ENCODE data around the gene ZNF135. TPM values are rescaled to one million over a fixed set of nuclear protein-coding genes. Genes with fewer than 3 reads are reported as not detected.

ZNF135 gene
- total and polyA plus RNA-seq, 10 of the 15 experiments (the other 5 are each of a cell fraction or from before 2014, with no cell fraction given), result 0.04 TPM; not detected in 9

DNA sequence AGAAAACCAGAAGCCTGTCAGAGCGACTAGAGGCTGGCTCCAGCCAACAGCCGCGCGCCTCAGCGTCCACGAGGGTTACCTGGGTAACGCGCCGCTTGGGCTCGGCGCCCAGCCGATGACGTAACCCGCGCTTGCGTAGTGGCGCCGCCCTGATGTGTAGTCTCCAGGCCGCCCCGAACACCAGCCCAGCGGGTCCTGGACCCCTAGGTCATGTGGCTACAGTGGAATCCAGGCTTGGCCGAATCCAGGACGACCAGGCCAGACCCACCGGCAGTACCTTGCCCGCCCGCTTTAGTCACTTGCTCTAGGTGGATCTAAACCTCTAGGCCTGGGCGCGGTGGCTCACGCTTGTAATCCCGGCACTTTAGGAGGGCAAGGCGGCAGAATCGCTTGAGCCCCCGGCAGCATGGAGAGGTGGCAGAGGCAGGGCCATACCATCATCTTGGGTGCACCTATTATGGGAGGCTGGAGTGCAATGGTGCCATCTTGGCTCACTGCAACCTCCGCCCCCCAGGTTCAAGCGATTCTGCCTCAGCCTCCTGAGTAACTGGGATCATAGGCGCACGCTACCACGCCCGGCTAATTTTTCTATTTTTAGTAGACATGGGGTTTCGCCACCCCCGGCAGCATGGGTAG is 49.3 kb upstream of the ZNF135 start (continued):
- TF ChIP-seq FOS (IDR thresholded peaks at IDR 0.05; ENCODE audit: borderline replicate concordance, extremely low read depth, insufficient read length) (no peak), ZNF207 (IDR thresholded peaks at IDR 0.05; ENCODE audit: borderline replicate concordance) (no peak)

DNA sequence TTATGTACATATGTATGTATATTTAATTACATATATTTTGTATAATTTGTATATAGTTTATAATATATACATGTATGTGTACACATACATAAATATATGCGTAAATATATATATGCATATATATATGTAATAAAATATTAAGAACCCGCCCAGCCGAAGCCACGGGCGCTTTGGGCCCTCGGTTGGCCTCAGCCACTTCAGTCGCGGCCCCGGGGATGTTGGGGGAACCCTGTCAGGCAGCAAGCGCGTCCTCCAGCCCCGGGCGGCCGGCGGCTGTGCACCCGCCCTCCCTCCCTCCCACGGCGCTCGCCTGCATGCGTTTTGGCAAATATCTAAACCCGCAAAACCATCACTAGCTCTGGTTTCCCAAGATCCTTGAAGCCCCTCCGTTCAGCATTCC is 48.6 kb upstream of the ZNF135 start:
- H2AFZ ChIP-seq (ENCODE audit: control insufficient read depth, low read depth, low read length), result no peak overlapping the region
- H3K27ac ChIP-seq (ENCODE audit: control insufficient read depth, insufficient read depth), result no peak overlapping the region
- H3K9me3 ChIP-seq (replicated peaks; ENCODE audit: control insufficient read depth, insufficient read depth, low read length), result peaks cover 21% of the 10 kb centered on the region; the same call in 2 of the 3 replicates
- H3K79me2 ChIP-seq (ENCODE audit: control insufficient read depth, insufficient read depth, low read length), result no peaks in the 10 kb centered on the region
- H3K9ac ChIP-seq (ENCODE audit: control insufficient read depth, insufficient read depth, low read length), result no peak overlapping the region
- ChIA-PET RAD21 (ENCODE audit: unreplicated experiment) (no interaction called here), SMC1A (ENCODE audit: uncharacterized antibody, unreplicated experiment) (no interaction called here), CTCF (no interaction called here), POLR2A (interaction anchor here (1.0 kb wide), 1 partner anchor 8 kb away, joined by 3 read pairs; the partner anchor contains the start of gene ZNF606)
- 89% methylated on average over 18 of the region's 22 CpGs for WGBS (ENCODE audit: insufficient coverage, insufficient replicate concordance, low lambda C conversion rate, missing lambda C conversion rate)
- H3K4me3 ChIP-seq, result no peak overlapping the region
- H3K36me3 ChIP-seq (ENCODE audit: control insufficient read depth in 2 of 2, insufficient read depth in 2 of 2, low read length in 1 of 2), result no peaks in the 10 kb centered on the region
- H3K4me1 ChIP-seq (ENCODE audit: control insufficient read depth, insufficient read depth, low read length), result no peaks in the 10 kb centered on the region
- no peaks in the 10 kb centered on the region for H3K27me3 ChIP-seq (replicated peaks in 1 of 2; ENCODE audit: control insufficient read depth in 2 of 2, insufficient read depth in 2 of 2, low read length in 1 of 2)
- H4K20me1 ChIP-seq (ENCODE audit: control insufficient read depth, insufficient read depth), result no peaks in the 10 kb centered on the region
- DNase-seq (ENCODE audit: low read depth, low spot score) (no peak), ATAC-seq (no peak), FAIRE-seq (no peak)
- no peak overlapping the region for H3K4me2 ChIP-seq (ENCODE audit: control insufficient read depth, insufficient read depth)
- intact Hi-C loops (cut with micrococcal nuclease; ENCODE audit: unreplicated experiment) (no loop called here), in situ Hi-C loops (cut with MboI) (no loop called here)
- BruUV-seq (replicated peaks), result no TSS peak
- TF ChIP-seq SMAD1 (IDR thresholded peaks at IDR 0.05; ENCODE audit: low read depth, partially characterized antibody) (no peak), SMC3 (IDR thresholded peaks at IDR 0.05; ENCODE audit: borderline replicate concordance, low read length) (no peak), MEF2A (IDR thresholded peaks at IDR 0.05; ENCODE audit: insufficient read depth, low read depth, low read length) (no peak), JUNB (IDR thresholded peaks at IDR 0.05) (no peak), SUPT20H (IDR thresholded peaks at IDR 0.05; ENCODE audit: borderline replicate concordance, control insufficient read depth, low read depth, low read length) (no peak), BHLHE40 (IDR thresholded peaks at IDR 0.05; ENCODE audit: borderline replicate concordance in 1 of 2, low read depth in 2 of 2, low read length in 1 of 2) (no peak), POU2F2 (IDR thresholded peaks at IDR 0.05; ENCODE audit: borderline replicate concordance, low read depth, low read length) (no peak)
- TF ChIP-seq, protein P1, sequence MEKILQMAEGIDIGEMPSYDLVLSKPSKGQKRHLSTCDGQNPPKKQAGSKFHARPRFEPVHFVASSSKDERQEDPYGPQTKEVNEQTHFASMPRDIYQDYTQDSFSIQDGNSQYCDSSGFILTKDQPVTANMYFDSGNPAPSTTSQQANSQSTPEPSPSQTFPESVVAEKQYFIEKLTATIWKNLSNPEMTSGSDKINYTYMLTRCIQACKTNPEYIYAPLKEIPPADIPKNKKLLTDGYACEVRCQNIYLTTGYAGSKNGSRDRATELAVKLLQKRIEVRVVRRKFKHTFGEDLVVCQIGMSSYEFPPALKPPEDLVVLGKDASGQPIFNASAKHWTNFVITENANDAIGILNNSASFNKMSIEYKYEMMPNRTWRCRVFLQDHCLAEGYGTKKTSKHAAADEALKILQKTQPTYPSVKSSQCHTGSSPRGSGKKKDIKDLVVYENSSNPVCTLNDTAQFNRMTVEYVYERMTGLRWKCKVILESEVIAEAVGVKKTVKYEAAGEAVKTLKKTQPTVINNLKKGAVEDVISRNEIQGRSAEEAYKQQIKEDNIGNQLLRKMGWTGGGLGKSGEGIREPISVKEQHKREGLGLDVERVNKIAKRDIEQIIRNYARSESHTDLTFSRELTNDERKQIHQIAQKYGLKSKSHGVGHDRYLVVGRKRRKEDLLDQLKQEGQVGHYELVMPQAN (conservative IDR thresholded peaks at IDR 0.05), result no peak
- TF ChIP-seq, protein P2, sequence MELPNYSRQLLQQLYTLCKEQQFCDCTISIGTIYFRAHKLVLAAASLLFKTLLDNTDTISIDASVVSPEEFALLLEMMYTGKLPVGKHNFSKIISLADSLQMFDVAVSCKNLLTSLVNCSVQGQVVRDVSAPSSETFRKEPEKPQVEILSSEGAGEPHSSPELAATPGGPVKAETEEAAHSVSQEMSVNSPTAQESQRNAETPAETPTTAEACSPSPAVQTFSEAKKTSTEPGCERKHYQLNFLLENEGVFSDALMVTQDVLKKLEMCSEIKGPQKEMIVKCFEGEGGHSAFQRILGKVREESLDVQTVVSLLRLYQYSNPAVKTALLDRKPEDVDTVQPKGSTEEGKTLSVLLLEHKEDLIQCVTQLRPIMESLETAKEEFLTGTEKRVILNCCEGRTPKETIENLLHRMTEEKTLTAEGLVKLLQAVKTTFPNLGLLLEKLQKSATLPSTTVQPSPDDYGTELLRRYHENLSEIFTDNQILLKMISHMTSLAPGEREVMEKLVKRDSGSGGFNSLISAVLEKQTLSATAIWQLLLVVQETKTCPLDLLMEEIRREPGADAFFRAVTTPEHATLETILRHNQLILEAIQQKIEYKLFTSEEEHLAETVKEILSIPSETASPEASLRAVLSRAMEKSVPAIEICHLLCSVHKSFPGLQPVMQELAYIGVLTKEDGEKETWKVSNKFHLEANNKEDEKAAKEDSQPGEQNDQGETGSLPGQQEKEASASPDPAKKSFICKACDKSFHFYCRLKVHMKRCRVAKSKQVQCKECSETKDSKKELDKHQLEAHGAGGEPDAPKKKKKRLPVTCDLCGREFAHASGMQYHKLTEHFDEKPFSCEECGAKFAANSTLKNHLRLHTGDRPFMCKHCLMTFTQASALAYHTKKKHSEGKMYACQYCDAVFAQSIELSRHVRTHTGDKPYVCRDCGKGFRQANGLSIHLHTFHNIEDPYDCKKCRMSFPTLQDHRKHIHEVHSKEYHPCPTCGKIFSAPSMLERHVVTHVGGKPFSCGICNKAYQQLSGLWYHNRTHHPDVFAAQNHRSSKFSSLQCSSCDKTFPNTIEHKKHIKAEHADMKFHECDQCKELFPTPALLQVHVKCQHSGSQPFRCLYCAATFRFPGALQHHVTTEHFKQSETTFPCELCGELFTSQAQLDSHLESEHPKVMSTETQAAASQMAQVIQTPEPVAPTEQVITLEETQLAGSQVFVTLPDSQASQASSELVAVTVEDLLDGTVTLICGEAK (IDR thresholded peaks at IDR 0.05; ENCODE audit: borderline replicate concordance), result no peak
